Endothelial cell of umbilical vein (primary cell): Measurements from ENCODE around the gene BAG3.

Experiments
- CTCF ChIP-seq, 2 donors: IDR thresholded peaks; 1 replicate in 1 of 2; 2 replicates in 1 of 2; pipeline ENCODE4 v1.5.1; 2011; ENCODE audit warnings: low read length in 2 of 2, mild to moderate bottlenecking in 2 of 2, moderate library complexity in 2 of 2, control low read depth in 1 of 2, inconsistent platforms in 1 of 2, low read depth in 1 of 2; ENCODE audit not compliant: insufficient read depth in 1 of 2; ENCODE audit errors: extremely low read depth in 1 of 2
- EZH2 ChIP-seq: IDR thresholded peaks from 2 replicates; pipeline ENCODE4 v1.6.1; 2012; ENCODE audit warnings: borderline replicate concordance, low read depth, mild to moderate bottlenecking, moderate library complexity, low read length, inconsistent platforms; ENCODE audit not compliant: severe bottlenecking
- POLR2A ChIP-seq: IDR thresholded peaks from 2 replicates; pipeline ENCODE4 v1.6.1; 2012; ENCODE audit warnings: low read depth, mild to moderate bottlenecking, control low read depth, low read length
- POLR2AphosphoS5 ChIP-seq: IDR thresholded peaks from 2 replicates; pipeline ENCODE4 v1.6.1; 2012; ENCODE audit warnings: low read depth, mild to moderate bottlenecking, control low read depth, low read length, moderate library complexity; ENCODE audit not compliant: insufficient read depth

GRCh38 chr10:119688033-119688508 is 36.9 kb downstream of the BAG3 start:
- TF ChIP-seq CTCF (IDR thresholded peaks at IDR 0.05; ENCODE audit: extremely low read depth in 1 of 2, insufficient read depth in 1 of 2, low read depth in 1 of 2, low read length in 2 of 2) = no peak
- no peak for TF ChIP-seq POLR2A
- TF ChIP-seq POLR2AphosphoS5 = no peak
- TF ChIP-seq EZH2 = no peak
